Sigmoid colon (tissue), 4 donors: ENCODE results near the gene TOMT.

Experiments used
- EP300 ChIP-seq, 4 donors: sonication (generic); formaldehyde crosslinking; IDR thresholded peaks; one replicate each; pipeline ENCODE4 v1.6.1; 2017; ENCODE audit warnings: antibody characterized with exemption in 4 of 4
- POLR2A ChIP-seq, 2 donors: fragments of 450-650 bp; IDR thresholded peaks; one replicate each; pipeline ENCODE4 v1.6.1; 2016; ENCODE audit warnings: antibody characterized with exemption in 2 of 2, mild to moderate bottlenecking in 2 of 2, moderate library complexity in 2 of 2
- TF ChIP-seq, protein P1 (sequence below), 4 experiments: fragments of 450-650 bp in 3 of 4; fragments of 200-600 bp in 1 of 4; IDR thresholded peaks; one replicate each; pipeline ENCODE4 v1.5.1; 2016 to 2019; ENCODE audit warnings: antibody characterized with exemption in 4 of 4, mild to moderate bottlenecking in 3 of 4, moderate library complexity in 2 of 4

DNA sequence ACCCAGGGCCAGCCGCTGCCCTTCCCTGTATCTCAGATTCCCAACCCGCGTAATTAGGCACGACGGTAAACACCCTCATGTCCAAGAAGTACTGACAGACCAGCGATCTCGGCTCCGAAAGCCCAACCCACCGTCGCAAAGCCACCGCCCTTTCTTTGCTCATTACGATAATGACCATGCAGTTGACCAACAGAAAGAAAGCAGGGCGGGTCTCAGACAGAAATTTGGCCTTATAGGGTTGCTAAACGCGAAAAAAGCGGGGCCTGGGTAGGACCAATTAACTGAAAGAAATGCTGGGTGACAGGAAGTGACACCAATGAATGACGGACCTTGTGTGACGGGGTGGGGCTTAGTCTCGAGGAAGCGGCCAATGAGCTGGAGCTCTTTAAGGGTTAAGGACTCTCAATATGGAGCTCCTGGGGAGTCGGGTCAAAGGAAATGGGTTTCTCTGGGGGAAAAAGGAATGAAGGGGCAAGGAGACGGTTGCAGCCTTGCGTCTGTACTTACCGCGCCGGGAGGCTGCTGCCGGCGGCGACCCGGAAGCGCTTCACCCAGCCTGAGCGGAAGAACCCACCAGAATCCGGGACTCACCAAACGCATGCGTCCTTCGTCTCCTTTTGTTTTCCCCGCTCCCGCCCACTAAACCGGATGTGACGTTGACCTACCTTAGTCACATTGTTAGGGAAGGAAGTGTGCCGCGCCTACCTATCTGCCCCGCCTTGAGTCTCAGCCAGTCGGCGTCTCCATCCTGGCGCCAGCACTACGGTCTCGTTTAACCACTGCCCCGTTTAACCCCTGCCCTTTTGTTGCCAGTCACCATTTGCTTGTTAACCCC is 6.6 kb downstream of the TOMT start, which contains the start of gene ANAPC15:
- TF ChIP-seq POLR2A (IDR thresholded peaks at IDR 0.05) (peak; percentile 93 to 97), EP300 (IDR thresholded peaks at IDR 0.05) (no peak)
- TF ChIP-seq, protein P1, sequence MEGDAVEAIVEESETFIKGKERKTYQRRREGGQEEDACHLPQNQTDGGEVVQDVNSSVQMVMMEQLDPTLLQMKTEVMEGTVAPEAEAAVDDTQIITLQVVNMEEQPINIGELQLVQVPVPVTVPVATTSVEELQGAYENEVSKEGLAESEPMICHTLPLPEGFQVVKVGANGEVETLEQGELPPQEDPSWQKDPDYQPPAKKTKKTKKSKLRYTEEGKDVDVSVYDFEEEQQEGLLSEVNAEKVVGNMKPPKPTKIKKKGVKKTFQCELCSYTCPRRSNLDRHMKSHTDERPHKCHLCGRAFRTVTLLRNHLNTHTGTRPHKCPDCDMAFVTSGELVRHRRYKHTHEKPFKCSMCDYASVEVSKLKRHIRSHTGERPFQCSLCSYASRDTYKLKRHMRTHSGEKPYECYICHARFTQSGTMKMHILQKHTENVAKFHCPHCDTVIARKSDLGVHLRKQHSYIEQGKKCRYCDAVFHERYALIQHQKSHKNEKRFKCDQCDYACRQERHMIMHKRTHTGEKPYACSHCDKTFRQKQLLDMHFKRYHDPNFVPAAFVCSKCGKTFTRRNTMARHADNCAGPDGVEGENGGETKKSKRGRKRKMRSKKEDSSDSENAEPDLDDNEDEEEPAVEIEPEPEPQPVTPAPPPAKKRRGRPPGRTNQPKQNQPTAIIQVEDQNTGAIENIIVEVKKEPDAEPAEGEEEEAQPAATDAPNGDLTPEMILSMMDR (IDR thresholded peaks at IDR 0.05), result no peak
